ENCODE measurements around the gene RHAG. TPM values are rescaled to one million over a fixed set of nuclear protein-coding genes. Genes with fewer than 3 reads are reported as not detected.
A peak's percentile ranks its signal among the peaks of the same experiment; 100 is the strongest.

Gene RHAG
- total and polyA plus RNA-seq, 3 experiments from 2014 or later, result not detected

DNA sequence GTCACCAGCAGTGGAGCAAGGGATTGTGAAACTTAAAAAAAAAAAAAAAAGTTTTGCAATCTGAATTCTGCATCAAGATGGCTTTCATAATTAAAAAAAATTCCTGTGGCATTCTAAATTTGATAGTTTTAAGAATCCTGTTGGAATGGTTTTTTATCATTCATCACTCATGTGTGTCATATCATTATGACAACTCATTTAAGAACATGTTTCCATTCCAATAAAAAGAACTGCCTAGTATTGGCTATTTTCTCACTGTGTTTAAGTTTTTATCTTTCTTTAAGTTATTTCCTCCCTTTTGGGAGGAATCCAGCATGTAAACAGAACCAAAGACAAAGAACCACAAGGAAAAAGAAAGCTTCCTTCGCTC lies 26.2 kb upstream of the RHAG start:
- Mint-ChIP-seq H3K4me3 (no peak overlapping the region), H3K27me3 (no peaks in the 10 kb centered on the region), H3K27ac (no peak overlapping the region), H3K9me3 (peaks cover 0 to 10% (median 0%) of the 10 kb centered on the region in 5 donors), H3K4me1 (no peaks in the 10 kb centered on the region), H3K36me3 (no peaks in the 10 kb centered on the region)
- Histone ChIP-seq H3K36me3 (ENCODE audit: insufficient read depth, low read length) (no peaks in the 10 kb centered on the region), H3K9me3 (ENCODE audit: low read length) (no peaks in the 10 kb centered on the region), H3K27me3 (ENCODE audit: insufficient read depth, low read length, poor library complexity, severe bottlenecking) (no peaks in the 10 kb centered on the region), H3K4me1 (ENCODE audit: insufficient read depth, low read length) (no peaks in the 10 kb centered on the region), H3K4me3 (ENCODE audit: low read length) (no peak overlapping the region), H3K27ac (ENCODE audit: low read depth, low read length) (no peak overlapping the region)
- POLR2A ChIA-PET, result no interaction called here
- no peak for DNase-seq
- CTCF ChIA-PET, result no interaction called here

DNA sequence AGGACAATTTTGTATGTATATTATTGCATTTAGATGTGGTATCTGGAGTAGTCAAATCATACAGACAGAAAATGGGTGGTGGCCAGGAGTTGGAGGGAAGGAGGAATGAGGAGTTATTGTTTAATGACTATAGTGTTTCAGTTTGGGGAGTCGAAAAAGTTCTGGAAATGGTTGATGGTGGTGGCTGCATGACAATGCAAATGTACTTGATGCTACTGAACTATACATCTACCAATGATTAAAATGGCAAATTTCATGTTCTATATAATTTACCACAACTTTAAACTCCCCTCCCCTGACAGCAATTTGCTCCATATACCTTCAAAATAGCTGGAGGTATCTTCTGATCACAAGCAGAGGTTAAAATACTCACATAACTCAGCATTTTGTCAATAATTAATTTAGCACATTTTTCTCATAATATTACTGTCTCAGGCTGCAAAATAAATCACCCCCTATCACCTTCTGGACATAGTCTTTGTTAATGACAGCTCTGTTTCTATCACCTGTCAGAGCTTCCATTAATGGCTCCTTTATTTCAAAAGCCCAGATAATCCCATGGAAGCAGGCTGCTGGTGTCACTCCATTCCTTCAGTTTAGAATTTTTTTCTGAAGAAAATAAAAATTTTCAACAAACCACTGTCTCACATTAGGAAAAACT lies 25.7 kb upstream of the RHAG start:
- H3K27ac ChIP-seq (ENCODE audit: low read depth, low read length), result no peak overlapping the region
- no peak overlapping the region for H3K4me3 ChIP-seq (ENCODE audit: low read length)
- H3K36me3 Mint-ChIP-seq, result no peaks in the 10 kb centered on the region
- H3K27me3 Mint-ChIP-seq, result no peaks in the 10 kb centered on the region
- CTCF ChIA-PET, result no interaction called here
- no peaks in the 10 kb centered on the region for H3K27me3 ChIP-seq (ENCODE audit: insufficient read depth, low read length, poor library complexity, severe bottlenecking)
- H3K4me1 ChIP-seq (ENCODE audit: insufficient read depth, low read length), result no peaks in the 10 kb centered on the region
- POLR2A ChIA-PET, result no interaction called here
- H3K9me3 ChIP-seq (ENCODE audit: low read length), result no peaks in the 10 kb centered on the region
- H3K36me3 ChIP-seq (ENCODE audit: insufficient read depth, low read length), result no peaks in the 10 kb centered on the region
- no peak for DNase-seq
- peaks cover 0 to 10% (median 0%) of the 10 kb centered on the region in 5 donors for H3K9me3 Mint-ChIP-seq
- H3K27ac Mint-ChIP-seq, result no peak overlapping the region
- no peaks in the 10 kb centered on the region for H3K4me1 Mint-ChIP-seq
- no peak overlapping the region for H3K4me3 Mint-ChIP-seq

DNA sequence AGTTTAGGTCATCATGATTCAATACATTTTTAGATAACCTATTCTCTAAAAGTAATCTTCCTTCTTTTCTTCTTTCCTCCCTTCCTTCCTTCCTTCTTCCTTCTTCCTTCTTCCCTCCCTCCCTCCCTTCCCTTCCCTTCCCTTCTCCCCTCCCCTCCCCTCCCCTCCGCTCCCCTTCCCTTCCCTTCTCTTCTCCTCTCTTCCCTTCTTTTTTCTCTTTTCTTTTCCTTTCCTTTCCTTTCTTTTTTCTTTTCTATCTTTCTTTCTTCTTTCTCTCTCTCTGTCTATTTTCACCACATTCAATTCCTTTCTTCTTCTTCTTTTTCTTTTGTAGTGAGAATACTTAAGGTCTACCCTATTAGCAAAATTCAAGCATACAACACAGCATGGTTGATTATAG lies 17.3 kb upstream of the RHAG start:
- no peak overlapping the region for H3K27ac ChIP-seq (ENCODE audit: low read depth, low read length)
- H3K27me3 ChIP-seq (ENCODE audit: insufficient read depth, low read length, poor library complexity, severe bottlenecking), result no peaks in the 10 kb centered on the region
- Mint-ChIP-seq H3K36me3 (no peaks in the 10 kb centered on the region), H3K27ac (no peak overlapping the region), H3K27me3 (no peaks in the 10 kb centered on the region), H3K4me3 (no peak overlapping the region), H3K9me3 (peaks cover 0 to 5% (median 2%) of the 10 kb centered on the region in 5 donors), H3K4me1 (no peaks in the 10 kb centered on the region)
- no peaks in the 10 kb centered on the region for H3K4me1 ChIP-seq (ENCODE audit: insufficient read depth, low read length)
- no peaks in the 10 kb centered on the region for H3K36me3 ChIP-seq (ENCODE audit: insufficient read depth, low read length)
- DNase-seq, result no peak
- ChIA-PET POLR2A (no interaction called here), CTCF (no interaction called here)
- H3K9me3 ChIP-seq (ENCODE audit: low read length), result no peaks in the 10 kb centered on the region
- no peak overlapping the region for H3K4me3 ChIP-seq (ENCODE audit: low read length)

DNA sequence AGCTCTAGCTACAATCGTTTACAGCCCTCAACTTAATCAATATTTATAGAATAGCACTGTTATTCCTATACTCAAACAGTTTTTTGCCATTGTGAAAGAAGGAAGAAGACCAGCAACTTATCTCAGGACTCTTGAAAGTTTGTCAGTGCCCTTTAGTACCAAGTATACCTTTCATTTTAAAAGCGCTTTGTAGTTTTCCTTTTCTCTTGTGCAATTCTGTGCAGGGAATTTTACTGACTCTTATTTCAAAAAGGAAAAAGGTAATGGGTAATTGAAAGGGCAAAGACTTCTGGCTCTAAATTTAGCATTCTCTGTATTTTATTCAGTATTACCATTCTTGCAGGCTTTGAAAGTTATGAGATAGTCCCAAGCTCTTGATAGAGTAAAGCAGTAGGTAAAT lies 16.8 kb upstream of the RHAG start:
- no peak overlapping the region for H3K27ac ChIP-seq (ENCODE audit: low read depth, low read length)
- H3K4me3 Mint-ChIP-seq, result no peak overlapping the region
- H3K9me3 Mint-ChIP-seq, result peaks cover 0 to 5% (median 0%) of the 10 kb centered on the region in 5 donors
- H3K4me1 Mint-ChIP-seq, result no peaks in the 10 kb centered on the region
- no peak overlapping the region for H3K4me3 ChIP-seq (ENCODE audit: low read length)
- no peak for DNase-seq
- ChIA-PET POLR2A (no interaction called here), CTCF (no interaction called here)
- no peak overlapping the region for H3K27ac Mint-ChIP-seq
- no peaks in the 10 kb centered on the region for H3K27me3 Mint-ChIP-seq
- no peaks in the 10 kb centered on the region for H3K36me3 ChIP-seq (ENCODE audit: insufficient read depth, low read length)
- H3K27me3 ChIP-seq (ENCODE audit: insufficient read depth, low read length, poor library complexity, severe bottlenecking), result no peaks in the 10 kb centered on the region
- no peaks in the 10 kb centered on the region for H3K4me1 ChIP-seq (ENCODE audit: insufficient read depth, low read length)
- H3K9me3 ChIP-seq (ENCODE audit: low read length), result no peaks in the 10 kb centered on the region
- H3K36me3 Mint-ChIP-seq, result no peaks in the 10 kb centered on the region

DNA sequence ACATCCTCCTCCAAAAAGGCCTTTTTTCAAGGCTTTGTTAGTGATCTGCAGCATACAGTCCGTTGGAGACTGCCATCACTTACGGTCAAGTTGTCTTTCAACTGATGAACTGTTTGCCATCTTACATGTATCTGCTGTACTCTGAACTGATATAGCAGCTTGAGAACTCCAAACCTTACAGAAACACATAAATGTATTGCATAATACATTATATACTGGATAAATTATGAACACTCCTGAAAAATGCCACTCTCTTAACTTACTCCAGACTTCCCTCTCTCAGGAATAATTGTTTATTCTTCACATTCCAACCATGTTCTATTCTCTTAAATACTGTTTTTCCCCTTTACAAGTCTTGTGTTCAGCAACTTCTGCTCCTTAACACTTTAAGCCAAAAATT lies 14.6 kb upstream of the RHAG start:
- Histone ChIP-seq H3K27ac (ENCODE audit: low read depth, low read length) (no peak overlapping the region), H3K36me3 (ENCODE audit: insufficient read depth, low read length) (no peaks in the 10 kb centered on the region), H3K4me1 (ENCODE audit: insufficient read depth, low read length) (no peaks in the 10 kb centered on the region), H3K4me3 (ENCODE audit: low read length) (no peak overlapping the region), H3K27me3 (ENCODE audit: insufficient read depth, low read length, poor library complexity, severe bottlenecking) (no peaks in the 10 kb centered on the region), H3K9me3 (ENCODE audit: low read length) (no peaks in the 10 kb centered on the region)
- H3K9me3 Mint-ChIP-seq, result peaks cover 0 to 10% (median 0%) of the 10 kb centered on the region in 5 donors
- ChIA-PET POLR2A (no interaction called here), CTCF (no interaction called here)
- H3K4me1 Mint-ChIP-seq, result no peaks in the 10 kb centered on the region
- H3K4me3 Mint-ChIP-seq, result no peak overlapping the region
- no peaks in the 10 kb centered on the region for H3K36me3 Mint-ChIP-seq
- no peaks in the 10 kb centered on the region for H3K27me3 Mint-ChIP-seq
- no peak overlapping the region for H3K27ac Mint-ChIP-seq
- no peak for DNase-seq

DNA sequence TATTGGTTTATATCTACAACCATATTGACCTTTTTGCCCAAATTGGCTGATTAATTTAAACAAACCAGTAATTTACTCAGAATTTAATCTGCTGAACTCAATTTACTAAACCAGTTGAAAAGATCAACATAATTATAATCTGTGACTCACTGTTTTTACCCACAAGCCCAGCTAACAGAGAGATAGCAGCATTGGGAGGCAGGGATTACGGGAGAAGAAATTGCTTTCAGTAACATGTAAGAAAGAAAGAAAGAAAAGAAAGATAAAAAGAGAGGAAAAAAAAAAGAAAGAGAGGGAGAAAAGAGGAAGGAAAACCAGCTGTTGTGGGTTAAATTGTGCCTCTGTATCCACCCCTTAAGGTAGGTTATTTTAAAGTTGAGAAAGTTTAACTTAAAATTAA lies 13.3 kb upstream of the RHAG start:
- no peak overlapping the region for H3K27ac Mint-ChIP-seq
- H3K4me1 ChIP-seq (ENCODE audit: insufficient read depth, low read length), result no peaks in the 10 kb centered on the region
- no peak for DNase-seq
- peaks cover 0 to 13% (median 0%) of the 10 kb centered on the region in 5 donors for H3K9me3 Mint-ChIP-seq
- no peaks in the 10 kb centered on the region for H3K9me3 ChIP-seq (ENCODE audit: low read length)
- H3K4me3 Mint-ChIP-seq, result no peak overlapping the region
- H3K27ac ChIP-seq (ENCODE audit: low read depth, low read length), result no peak overlapping the region
- H3K36me3 ChIP-seq (ENCODE audit: insufficient read depth, low read length), result no peaks in the 10 kb centered on the region
- POLR2A ChIA-PET, result no interaction called here
- H3K27me3 Mint-ChIP-seq, result no peaks in the 10 kb centered on the region
- no peak overlapping the region for H3K4me3 ChIP-seq (ENCODE audit: low read length)
- no peaks in the 10 kb centered on the region for H3K4me1 Mint-ChIP-seq
- H3K36me3 Mint-ChIP-seq, result no peaks in the 10 kb centered on the region
- CTCF ChIA-PET, result no interaction called here
- H3K27me3 ChIP-seq (ENCODE audit: insufficient read depth, low read length, poor library complexity, severe bottlenecking), result no peaks in the 10 kb centered on the region

DNA sequence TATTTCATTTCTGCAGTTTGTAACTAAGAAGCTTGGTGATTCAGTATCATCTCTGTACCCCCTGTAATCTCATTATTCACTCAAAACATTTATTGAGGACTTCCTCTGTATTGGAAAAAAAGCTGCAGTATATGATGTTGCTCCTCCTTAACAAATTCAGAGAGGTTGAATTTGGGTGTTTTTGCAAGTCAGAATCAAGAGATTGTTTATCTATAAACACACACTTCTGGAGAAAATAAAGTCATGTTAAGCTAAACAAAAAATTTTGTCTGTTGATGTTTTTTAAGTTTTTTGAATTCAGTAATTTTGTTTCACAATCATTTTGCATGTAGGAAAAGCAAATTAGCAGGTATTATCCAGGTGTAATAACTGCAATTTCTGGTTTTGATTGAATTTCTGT lies 11.4 kb upstream of the RHAG start:
- no peak overlapping the region for H3K27ac Mint-ChIP-seq
- H3K9me3 ChIP-seq (ENCODE audit: low read length), result no peaks in the 10 kb centered on the region
- H3K27ac ChIP-seq (ENCODE audit: low read depth, low read length), result peak overlapping the region; percentile 66
- ChIA-PET POLR2A (no interaction called here), CTCF (no interaction called here)
- H3K4me1 ChIP-seq (ENCODE audit: insufficient read depth, low read length), result no peaks in the 10 kb centered on the region
- H3K9me3 Mint-ChIP-seq, result peaks cover 0 to 13% (median 0%) of the 10 kb centered on the region in 5 donors
- no peaks in the 10 kb centered on the region for H3K36me3 ChIP-seq (ENCODE audit: insufficient read depth, low read length)
- no peaks in the 10 kb centered on the region for H3K36me3 Mint-ChIP-seq
- no peaks in the 10 kb centered on the region for H3K27me3 Mint-ChIP-seq
- no peak overlapping the region for H3K4me3 ChIP-seq (ENCODE audit: low read length)
- H3K27me3 ChIP-seq (ENCODE audit: insufficient read depth, low read length, poor library complexity, severe bottlenecking), result no peaks in the 10 kb centered on the region
- H3K4me3 Mint-ChIP-seq, result no peak overlapping the region
- no peaks in the 10 kb centered on the region for H3K4me1 Mint-ChIP-seq
- DNase-seq, result no peak

DNA sequence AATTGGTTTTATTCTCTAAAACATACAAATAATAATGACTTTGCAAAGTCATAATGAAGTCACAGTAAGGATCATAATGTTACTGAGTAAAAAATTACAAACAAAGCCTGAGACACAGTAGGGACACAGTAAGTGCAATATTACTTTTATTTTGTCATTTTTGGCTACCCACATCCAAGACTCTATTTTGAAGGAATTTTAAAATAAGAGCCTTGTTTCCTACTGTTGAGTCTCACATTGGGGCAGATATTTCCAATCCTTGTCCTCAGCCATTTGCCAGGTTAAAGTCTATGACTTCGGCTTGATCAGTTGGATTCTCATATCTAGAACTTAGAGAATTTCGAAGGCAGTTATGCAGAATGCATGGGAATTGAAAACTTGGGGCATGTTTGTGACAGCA lies 10.8 kb upstream of the RHAG start:
- POLR2A ChIA-PET, result no interaction called here

DNA sequence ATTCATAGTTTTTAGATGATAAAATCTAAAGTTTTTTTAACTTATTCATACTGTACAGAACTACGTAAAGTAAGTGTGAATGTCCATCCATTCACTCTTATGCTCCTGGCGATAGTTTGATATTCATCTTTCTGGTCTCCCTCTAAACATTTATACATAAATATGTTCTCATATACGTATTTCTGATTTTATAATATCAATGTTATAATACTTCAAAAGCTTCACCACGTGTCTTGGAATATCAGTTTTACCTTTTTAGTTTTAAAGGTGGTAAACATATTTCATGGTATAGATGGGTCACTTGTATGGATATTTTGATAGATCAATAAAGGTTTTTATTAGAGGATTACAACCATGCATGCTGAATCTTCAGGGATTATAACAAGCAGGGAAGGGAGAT lies 10.3 kb upstream of the RHAG start:
- ChIA-PET POLR2A (no interaction called here), CTCF (no interaction called here)
- Mint-ChIP-seq H3K36me3 (no peaks in the 10 kb centered on the region), H3K9me3 (peaks cover 0 to 13% (median 0%) of the 10 kb centered on the region in 5 donors), H3K4me3 (no peak overlapping the region), H3K4me1 (no peaks in the 10 kb centered on the region), H3K27me3 (no peaks in the 10 kb centered on the region), H3K27ac (no peak overlapping the region)
- no peak overlapping the region for H3K4me3 ChIP-seq (ENCODE audit: low read length)
- H3K27ac ChIP-seq (ENCODE audit: low read depth, low read length), result peak overlapping the region; percentile 66
- no peaks in the 10 kb centered on the region for H3K27me3 ChIP-seq (ENCODE audit: insufficient read depth, low read length, poor library complexity, severe bottlenecking)
- no peaks in the 10 kb centered on the region for H3K36me3 ChIP-seq (ENCODE audit: insufficient read depth, low read length)
- H3K4me1 ChIP-seq (ENCODE audit: insufficient read depth, low read length), result no peaks in the 10 kb centered on the region
- H3K9me3 ChIP-seq (ENCODE audit: low read length), result no peaks in the 10 kb centered on the region
- no peak for DNase-seq

More for the DNA sequence above, 10.8 kb upstream of the RHAG start:
- H3K27me3 Mint-ChIP-seq, result no peaks in the 10 kb centered on the region
- CTCF ChIA-PET, result no interaction called here
- Histone ChIP-seq H3K4me3 (ENCODE audit: low read length) (no peak overlapping the region), H3K27ac (ENCODE audit: low read depth, low read length) (peak overlapping the region; percentile 66), H3K4me1 (ENCODE audit: insufficient read depth, low read length) (no peaks in the 10 kb centered on the region), H3K36me3 (ENCODE audit: insufficient read depth, low read length) (no peaks in the 10 kb centered on the region), H3K9me3 (ENCODE audit: low read length) (no peaks in the 10 kb centered on the region), H3K27me3 (ENCODE audit: insufficient read depth, low read length, poor library complexity, severe bottlenecking) (no peaks in the 10 kb centered on the region)
- no peak overlapping the region for H3K27ac Mint-ChIP-seq
- H3K4me1 Mint-ChIP-seq, result no peaks in the 10 kb centered on the region
- H3K9me3 Mint-ChIP-seq, result peaks cover 0 to 13% (median 0%) of the 10 kb centered on the region in 5 donors
- H3K36me3 Mint-ChIP-seq, result no peaks in the 10 kb centered on the region
- no peak overlapping the region for H3K4me3 Mint-ChIP-seq
- no peak for DNase-seq

Data from CD8-positive, alpha-beta memory T cell (primary cell).